MM.1S (cell line): ENCODE results near the gene MAJIN.

Experiments
- CTCF ChIP-seq: fragments of 300-600 bp; sonication (generic); IDR thresholded peaks from 2 replicates; pipeline ENCODE4 v1.5.1; 2016; ENCODE audit warnings: antibody characterized with exemption, low read length, mixed read lengths
- EZH2 ChIP-seq: fragments of 300-600 bp; sonication (generic); optimal IDR thresholded peaks from 2 replicates; pipeline ENCODE3; 2017; ENCODE audit warnings: low read depth, mild to moderate bottlenecking, antibody characterized with exemption, low read length, mixed read lengths
- EZH2phosphoT487 ChIP-seq: fragments of 300-600 bp; sonication (generic); IDR thresholded peaks from 2 replicates; pipeline ENCODE4 v1.6.1; 2018; ENCODE audit warnings: antibody characterized with exemption, low read length

- TF ChIP-seq CTCF (no peak), EZH2phosphoT487 (no peak), EZH2 (no peak)
Measured at GRCh38 chr11:64896448-64897022, 75.4 kb downstream of the MAJIN start.
